ENCODE data around the gene HOXA9.

HOXA9 gene

GRCh38 chr7:27163288-27164044 is 1.9 kb downstream of the HOXA9 start:
- no peak for DNase-seq

GRCh38 chr7:27162561-27163287 is 2.6 kb downstream of the HOXA9 start:
- no peak for DNase-seq

DNA sequence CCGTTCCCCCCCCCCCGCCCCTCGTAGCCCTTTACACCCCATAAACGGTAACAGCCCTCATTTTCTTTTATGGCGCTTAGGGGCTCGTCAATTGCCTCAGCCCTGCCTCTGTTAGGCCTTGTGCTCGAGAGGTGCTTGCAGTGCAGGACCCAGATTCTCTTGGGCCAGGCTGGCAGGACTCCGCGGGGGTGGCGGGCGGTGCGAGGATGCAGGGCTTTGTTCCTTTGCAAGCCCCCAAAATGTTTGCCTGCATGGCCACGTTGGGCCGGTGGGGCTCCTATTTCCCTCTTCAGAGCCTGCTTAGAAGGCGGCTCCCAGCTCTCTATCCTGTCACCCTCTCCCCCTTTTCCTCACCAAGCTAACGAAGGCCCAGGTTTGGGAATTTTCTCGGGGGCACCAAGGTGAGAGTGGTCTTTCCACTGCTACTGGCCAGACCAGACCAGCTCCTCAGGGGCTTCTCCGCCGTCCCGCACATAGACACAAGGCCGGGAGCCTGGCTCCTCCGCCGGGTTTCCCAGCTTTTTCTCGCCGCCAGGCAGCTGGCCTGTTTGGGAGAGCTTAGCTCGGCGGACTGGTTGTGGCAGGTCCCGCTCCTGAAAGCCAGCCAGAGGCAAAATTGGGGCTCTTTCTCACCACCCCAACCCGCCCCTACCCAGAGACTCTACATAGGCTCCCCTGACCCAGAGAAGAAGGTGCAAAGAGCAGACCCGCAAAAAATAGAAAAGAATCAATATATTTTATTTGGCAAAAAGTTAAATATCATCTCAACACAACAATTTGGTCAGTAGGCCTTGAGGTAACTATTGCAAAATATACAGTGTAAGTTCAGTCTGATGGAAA is 3.4 kb downstream of the HOXA9 start:
- DNase-seq = no peak

DNA sequence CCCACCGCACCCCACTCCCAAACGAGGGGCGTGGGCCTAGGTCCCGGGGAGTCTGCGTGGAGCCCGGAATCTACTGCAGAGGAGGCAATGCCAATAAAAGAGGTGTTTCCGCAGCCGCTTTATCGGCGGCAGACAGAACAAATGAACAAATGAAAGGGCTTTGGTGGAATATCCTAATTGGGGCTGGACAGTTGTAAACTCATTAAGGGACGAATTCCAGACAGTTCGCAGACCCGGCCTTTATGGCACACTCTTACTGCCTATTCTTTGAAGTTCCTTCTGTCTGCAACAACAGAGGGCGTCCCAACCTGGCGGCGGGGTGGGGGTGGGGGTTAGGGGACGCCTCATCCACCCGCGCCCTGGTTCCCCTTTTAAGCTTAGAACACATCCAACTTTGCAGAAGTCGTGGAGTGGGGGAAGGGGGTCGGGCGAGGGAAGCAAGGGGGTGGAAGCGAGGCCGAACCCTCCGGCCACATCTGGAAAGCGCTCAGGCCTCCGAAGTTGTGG is 4.1 kb downstream of the HOXA9 start:
- DNase-seq = no peak

DNA sequence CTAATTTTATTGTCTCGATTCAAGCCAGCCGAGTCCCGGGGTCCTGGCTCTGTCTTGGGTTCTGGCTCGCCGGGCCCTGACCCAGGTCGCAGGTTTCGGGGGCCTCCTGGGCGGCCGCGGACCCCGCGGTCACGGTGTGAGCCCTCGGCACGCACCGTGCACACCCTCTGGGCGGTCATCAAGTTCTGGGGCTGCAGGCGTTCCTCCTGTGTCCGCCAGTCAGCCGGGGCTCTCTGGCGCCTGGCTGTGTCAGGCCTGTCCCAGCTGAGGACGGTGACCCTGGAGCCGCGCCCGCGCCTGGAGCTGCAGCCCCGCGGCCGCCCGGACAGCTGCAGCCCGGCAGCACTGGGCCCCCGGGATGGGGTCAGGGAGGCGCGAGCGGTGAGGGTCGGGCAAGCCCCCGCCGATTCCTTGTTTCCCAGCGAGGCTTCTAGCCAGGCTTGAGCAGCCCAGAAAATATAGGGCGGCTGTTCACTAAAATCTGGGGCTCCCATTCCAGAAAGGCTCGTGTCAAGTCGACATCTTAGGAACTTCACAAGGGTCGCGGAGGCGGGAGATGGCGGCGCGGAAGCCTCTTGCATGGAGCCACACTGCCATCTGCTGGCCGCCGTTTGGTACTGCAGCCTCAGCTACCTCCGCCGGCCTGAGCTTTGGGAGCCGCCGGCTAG is 4.7 kb downstream of the HOXA9 start:
- DNase-seq = peak; percentile 85 to 88

- DNase-seq = no peak
These were observed 5.2 kb downstream of the HOXA9 start for GRCh38 chr7:27160145-27160545.

GRCh38 chr7:27159266-27160144 is 5.8 kb downstream of the HOXA9 start:
- DNase-seq = no peak

- no peak for DNase-seq
These were observed 6.7 kb downstream of the HOXA9 start for GRCh38 chr7:27158436-27159265.

- no peak for DNase-seq
These were observed 7.5 kb downstream of the HOXA9 start for GRCh38 chr7:27157702-27158431.

DNA sequence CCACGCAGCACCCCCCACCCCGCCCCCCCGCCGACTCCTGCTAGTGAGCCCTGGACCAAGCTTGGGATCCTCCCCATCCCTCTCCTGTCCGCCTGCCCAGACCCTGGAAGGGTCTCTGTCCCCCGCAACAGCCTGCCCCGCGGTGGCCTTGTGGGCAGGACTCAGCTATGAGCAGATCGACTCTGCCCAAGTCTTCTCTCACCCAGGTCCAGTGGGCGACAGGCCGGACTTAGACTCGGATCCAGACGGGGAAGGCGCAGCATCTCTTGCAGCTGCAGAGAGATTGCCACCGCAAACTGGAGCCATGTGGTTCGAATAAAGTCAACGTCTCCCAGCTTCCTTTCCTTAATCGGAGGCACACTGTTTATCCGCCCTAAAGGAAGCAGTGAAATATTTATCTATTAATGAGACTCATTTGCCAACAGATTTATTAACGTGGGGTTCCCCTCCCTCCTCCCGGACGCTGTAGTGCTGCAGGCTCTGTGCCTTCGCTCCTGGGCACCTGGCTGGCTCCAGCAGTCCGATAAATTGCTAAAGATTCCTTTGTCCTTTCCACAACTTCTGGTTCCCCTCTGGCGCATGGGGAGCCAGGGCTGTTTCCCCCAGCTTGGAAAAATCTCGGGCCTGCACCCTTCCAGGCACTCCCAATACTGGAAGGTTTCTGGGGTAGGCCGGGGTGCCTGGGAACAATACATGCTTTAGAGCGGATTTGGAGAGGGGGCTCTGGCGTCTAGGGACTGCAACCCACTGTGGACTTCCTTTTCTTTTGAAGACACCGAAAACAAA is 8.2 kb downstream of the HOXA9 start:
- no peak for DNase-seq

DNA sequence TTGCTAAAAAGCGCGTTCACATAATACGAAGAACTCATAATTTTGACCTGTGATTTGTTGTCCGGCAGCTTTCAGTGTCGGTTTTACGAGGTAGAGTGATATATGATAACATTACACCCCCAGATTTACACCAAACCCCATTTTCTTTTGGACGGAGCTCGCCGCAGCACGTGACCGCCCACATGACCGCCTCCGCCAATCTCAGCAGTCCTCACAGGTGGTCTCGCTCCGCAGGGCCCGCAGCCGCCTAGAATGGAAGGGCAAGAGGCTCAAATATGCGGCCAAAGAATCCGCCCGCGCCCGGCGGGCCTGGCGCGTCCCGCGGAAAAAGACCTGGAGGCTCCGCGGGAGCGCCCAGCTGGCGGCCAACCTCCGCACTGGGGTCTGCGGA is 8.8 kb downstream of the HOXA9 start, which contains the start of gene HOXA7:
TSS of gene HOXA7 (minus strand) at position 168 of the 391 bp plus-strand sequence. CDS start at position 38, 130 bp downstream.
- DNase-seq = no peak

GRCh38 chr7:27155816-27156507 is 9.4 kb downstream of the HOXA9 start:
- no peak for DNase-seq

DNA sequence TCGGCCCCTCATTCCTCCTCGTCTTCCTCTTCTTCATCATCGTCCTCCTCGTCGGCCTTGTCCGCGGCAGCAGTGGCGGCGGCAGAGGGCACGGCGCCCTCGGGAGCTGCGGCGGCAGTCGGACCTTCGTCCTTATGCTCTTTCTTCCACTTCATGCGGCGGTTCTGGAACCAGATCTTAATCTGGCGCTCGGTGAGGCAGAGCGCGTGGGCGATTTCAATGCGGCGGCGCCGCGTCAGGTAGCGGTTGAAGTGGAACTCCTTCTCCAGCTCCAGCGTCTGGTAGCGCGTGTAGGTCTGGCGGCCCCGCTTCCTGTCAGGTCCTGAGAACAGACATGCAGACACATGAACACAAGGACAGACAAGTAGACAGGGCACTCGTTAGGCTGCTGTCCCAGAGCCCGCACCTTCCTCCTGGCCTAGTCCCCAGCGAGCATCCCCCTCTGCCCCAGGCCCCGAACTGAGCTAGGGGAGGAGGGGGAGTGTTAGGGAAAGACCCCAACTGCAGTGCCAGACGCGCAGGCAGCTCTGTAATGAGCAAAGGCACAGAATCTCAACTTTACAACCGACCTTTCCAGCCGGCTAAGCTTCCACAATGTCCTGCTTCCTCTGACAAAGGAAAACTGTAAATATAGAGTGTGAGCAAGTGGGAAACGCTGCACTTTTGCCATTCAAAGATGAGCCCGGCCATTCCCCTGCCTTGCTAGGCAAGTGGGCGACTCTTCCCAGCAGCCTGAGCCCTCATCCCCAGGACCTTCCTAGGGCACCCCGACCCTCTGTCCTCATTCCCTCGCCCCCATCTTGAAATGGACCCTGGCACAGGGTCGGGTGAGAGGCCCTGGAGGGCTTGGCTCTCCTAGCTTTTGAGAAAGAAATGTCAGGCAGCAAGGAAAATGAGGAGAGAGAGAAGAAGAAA is 10.2 kb downstream of the HOXA9 start:
- peak; percentile 57 to 67 for DNase-seq

GRCh38 chr7:27154369-27154768 is 11.0 kb downstream of the HOXA9 start:
- DNase-seq = no peak

DNA sequence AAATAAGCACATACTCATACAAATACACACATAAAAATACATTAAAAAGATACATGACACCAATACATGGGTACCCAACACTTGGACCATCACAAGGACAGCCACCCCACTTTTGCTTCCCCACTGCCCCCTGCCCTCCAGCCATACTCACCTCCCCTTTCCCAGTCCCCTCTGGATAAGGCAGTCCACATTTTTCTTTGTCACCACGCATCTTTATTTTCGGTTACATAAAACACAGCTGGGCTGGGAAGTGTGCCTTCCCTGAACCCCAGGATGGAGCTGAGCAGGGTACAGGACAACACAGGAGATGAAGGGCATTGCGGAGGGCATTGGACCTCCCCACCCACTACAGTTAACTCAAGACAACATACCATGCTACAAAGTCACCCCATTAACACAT is 11.8 kb downstream of the HOXA9 start:
- DNase-seq = no peak

DNA sequence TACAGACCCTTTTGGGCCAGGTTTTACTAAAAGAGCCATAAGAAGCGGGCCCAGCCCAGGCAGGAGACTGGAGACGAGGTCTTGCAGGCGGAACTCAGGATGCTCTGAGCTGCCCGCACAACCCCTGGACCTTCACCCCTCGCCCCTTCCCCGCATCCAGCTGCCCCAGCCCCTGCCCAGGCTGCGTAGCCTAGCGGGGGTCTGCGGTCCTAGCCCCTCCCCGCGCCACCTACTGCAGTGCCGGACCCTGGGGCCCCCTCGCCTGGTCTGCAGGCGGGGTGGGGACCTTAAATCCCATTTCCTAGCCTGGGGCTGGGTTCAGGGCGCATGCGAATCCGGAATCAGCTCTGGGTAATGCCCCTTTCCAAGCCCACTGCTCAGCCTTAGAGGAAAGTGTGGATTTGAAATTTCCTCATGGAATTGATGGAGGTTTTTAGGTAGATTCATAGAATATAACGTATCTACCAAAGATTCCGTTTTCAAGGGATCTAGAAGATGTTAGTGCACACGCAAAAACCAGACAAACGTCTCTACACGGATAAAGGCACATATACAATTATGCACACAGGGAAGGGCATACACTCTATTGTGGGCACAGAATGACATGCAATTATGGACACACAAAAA is 12.4 kb downstream of the HOXA9 start:
- no peak for DNase-seq
